ENCODE measurements around the gene DAD1.

GRCh38 chr14:22564463-22564862 lies 24.6 kb downstream of the DAD1 start:
- TF ChIP-seq EZH2phosphoT487 (IDR thresholded peaks at IDR 0.05; ENCODE audit: borderline replicate concordance) (no peak), TCF7L2 (IDR thresholded peaks at IDR 0.05; ENCODE audit: borderline replicate concordance, extremely low read depth, insufficient read depth, insufficient read length) (no peak), POLR2A (IDR thresholded peaks at IDR 0.05; ENCODE audit: borderline replicate concordance, extremely low read depth, insufficient read depth, insufficient read length) (no peak), CTCF (IDR thresholded peaks at IDR 0.05 in 2 of 3, conservative IDR thresholded peaks at IDR 0.05 in 1 of 3; ENCODE audit: borderline replicate concordance in 1 of 3, insufficient read depth in 1 of 3, low read depth in 2 of 3, low read length in 2 of 3) (no peak), SRF (IDR thresholded peaks at IDR 0.05; ENCODE audit: low read depth) (no peak), CEBPB (IDR thresholded peaks at IDR 0.05; ENCODE audit: low read depth) (no peak)
